GM19397 (cell line): ENCODE data around the gene VMO1.

Experiments used
- ATAC-seq: cut with Tn5 transposase; IDR thresholded peaks from one replicate; pipeline ENCODE4 v1.9.1; 2021; ENCODE audit warnings: mild to moderate bottlenecking, moderate library complexity; ENCODE audit not compliant: unreplicated experiment

VMO1 gene

GRCh38 chr17:4800462-4801196, 14.5 kb upstream of the VMO1 start:
- no peak for ATAC-seq

- ATAC-seq = no peak
These were observed 10.4 kb upstream of the VMO1 start for GRCh38 chr17:4796552-4796920.

DNA sequence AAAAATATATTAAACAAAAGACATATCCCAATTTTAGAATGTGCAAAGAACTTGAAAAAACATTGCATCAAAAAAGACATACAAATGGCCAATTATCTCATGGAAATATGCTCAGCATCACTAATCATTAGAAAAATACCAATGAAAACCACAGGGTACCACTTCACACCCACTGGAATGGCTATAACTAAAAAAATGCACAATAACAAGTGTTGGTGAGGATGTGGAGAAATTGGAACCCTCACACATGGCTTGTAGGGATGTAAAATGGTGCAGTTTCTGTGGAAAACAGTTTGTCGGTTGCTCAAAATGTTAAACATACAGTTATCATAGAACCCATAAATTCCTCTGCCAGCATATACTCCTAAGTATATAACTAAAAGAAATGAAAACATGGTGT, 9.0 kb upstream of the VMO1 start:
- ATAC-seq = no peak

DNA sequence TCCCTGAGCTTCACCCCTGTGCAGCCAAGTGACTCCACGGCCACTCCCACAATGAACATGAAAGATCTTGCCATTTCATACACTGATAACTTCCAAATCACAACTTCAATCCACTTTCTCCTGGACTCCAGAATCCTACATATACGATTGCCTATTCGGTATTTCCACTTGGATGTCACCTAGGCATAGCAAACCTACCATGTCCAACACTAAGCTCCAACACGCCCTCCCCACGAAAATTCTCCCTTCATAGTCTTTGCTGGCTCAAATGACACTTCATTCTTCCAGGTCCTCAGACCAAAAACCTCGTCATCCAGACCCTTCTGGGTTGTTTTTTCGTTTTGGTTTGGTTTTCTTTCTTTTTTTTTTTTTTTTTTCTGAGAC, 4.5 kb upstream of the VMO1 start:
- no peak for ATAC-seq

GRCh38 chr17:4789951-4790704, 4.0 kb upstream of the VMO1 start:
- ATAC-seq = peak; percentile 94

DNA sequence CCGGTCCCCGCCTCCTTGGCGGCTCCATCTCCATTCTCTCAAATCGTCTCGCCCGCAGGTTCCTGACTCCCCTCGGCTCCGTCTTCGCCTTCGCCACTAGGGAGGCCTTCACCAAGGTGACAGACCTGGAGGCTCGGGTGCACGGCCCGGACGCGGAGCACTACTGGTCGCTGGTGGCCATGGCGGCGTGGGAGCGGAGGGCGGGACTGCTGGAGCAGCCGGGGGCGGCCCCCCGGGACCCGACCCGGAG, 3.5 kb upstream of the VMO1 start:
- no peak for ATAC-seq

- ATAC-seq = no peak
These were observed 2.9 kb upstream of the VMO1 start, which contains the start of gene GLTPD2 for GRCh38 chr17:4788807-4789700. Gene GLTPD2, plus strand, starts transcription at chr17:4788964. Its CDS starts 48 bp downstream, at chr17:4789012.

DNA sequence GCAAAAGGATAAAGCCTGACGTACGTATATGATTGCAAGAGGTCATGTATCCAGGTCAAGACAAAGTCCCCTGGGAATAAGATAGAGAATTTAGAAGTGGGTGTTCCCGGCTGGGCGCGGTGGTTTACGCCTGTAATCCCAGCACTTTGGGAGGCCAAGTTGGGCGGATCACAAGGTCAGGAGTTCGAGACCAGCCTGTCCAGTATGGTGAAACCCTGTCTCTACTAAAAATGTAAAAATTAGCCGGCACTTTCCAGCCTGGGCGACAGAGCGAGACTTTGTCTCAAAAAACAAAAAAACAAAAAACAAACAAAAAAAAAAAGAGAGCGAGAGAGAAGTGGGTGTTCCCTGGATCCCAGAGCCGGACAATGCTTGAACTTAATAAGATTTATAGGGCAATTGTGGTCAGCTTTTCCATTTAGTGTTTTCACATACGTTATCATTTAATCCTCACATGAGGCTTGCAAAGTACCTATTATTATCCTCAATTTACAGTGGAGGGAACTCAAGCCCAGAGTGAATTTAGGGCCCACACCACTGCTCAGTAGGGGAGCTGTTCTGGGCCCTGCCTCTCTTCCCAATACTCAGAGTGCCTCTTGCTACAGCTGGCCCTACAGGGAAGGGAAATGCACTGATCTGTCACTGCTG, 2.1 kb upstream of the VMO1 start:
- ATAC-seq = no peak

- ATAC-seq = no peak
These were observed 352 bp upstream of the VMO1 start for GRCh38 chr17:4786516-4786915.

DNA sequence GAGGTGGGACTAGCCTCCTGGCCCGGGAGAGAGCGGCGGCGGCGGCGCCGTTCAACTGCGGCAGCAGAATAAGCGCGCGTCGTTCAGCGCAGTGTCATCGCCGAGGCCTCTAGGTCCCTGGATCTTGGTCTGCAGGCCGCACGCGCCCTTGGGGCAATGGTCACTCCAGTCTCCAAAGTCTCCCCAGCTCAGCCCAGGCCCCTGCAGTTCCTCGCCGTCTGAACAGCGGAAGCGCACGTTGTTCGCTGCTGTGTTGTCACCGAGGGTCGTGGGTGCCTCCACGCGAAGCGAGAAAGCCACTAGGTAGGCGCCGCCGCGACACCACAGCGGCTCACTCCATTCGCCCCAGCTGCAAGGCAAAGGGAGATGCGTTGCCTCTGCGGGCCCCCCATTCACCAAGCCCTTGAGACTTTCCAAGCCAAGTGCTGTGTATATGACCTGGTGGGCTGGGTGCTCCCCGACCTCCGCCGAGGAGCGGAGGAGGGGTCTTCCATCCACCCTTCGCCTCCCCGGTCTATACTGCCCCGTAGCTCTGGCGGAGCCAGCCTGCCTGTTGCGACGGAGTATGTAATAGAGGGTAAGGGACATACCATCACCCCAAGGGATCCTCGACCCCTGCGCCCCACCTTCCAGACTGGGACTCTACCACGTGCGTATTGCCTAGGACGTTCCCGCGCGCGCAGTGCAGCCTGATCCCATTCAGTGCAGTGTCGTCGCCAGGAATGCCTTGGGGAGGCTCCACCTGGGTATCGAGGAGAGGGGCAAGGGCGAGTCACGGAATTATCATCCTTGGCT, 656 bp downstream of the VMO1 start:
- no peak for ATAC-seq

GRCh38 chr17:4782652-4783051, 3.5 kb downstream of the VMO1 start:
- ATAC-seq = no peak

DNA sequence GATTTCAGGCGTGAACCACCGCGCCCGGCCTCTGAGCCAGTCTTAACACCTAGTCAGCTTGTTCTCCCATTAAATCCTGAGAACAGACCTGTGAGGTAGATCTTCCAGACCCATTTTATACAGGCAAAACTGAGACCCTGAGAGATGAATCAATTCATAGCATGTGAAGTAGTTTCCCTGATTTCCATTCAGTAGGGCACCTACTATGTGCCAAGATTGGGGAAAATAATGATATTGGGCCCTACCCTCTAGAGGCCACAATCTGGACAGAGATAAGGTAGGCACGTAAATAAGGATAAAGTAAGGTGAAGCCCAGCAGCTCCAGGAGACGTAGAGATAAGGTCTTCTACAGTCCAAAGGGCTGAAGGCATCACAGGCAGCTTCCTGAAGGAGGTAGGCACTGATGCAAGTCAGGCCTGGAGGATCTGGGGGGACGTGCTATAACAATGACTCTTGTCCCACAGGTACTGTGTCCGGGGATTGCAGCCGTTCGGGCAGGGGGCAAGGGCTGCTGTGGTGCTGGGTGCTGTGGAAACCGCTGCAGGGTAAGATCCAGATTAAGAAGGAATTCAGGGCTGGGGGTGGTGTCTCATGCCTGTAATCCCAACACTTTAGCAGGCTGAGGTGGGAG, 5.7 kb downstream of the VMO1 start:
- no peak for ATAC-seq

- ATAC-seq = no peak
These were observed 8.0 kb downstream of the VMO1 start for GRCh38 chr17:4777969-4778760.

- ATAC-seq = no peak
These were observed 13.9 kb downstream of the VMO1 start for GRCh38 chr17:4772235-4772613.

DNA sequence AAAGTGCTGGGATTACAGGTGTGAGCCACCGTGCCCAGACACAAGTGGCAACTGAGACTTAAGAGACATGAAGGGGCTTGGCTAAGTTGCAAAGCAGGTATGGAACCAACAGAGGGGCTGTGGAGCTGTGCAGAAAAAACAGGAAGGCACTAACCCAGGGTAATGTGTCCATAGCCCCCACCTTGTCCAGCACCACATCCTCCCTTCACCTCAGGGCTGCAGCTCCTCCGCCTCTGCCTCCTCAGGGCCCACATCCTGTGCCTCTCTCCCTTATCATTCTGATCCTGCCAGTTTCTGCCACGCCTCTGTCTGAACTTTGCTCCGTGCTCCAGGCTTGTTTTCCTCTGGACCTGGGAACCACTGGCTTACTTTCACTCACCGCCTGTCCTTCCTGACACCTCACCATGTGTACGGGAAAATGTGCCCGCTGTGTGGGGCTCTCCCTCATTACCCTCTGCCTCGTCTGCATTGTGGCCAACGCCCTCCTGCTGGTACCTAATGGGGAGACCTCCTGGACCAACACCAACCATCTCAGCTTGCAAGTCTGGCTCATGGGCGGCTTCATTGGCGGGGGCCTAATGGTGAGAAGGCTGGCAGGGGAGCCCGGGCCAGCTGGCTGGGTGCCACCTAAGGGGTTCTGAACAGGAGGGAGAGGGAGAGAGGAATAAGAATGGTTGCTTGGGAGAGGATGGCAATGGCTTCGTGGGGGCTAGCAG, 14.5 kb downstream of the VMO1 start, which contains the start of gene TM4SF5:
TSS of gene TM4SF5 (plus strand) at position 368 of the 716 bp plus-strand sequence. CDS start at position 405, 37 bp downstream.
- no peak for ATAC-seq

DNA sequence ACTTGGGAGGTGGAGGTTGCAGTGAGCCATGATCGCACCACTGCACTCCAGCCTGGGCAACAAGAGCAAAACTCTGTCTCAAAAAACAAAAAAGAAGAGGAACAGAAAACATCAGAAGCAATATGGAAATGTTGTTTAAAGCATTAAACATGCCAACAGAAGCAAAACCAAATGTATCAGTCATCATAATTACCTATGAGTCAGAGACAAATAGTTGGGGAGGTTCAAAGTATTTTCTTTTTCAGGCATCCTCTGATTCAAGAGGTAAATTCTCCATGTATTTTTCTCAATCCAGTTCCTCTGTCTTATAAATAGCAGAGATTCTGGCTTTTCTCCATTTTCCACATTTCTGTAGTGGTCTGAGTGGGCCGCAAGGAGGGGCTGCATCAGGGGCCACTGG, 16.5 kb downstream of the VMO1 start:
- no peak for ATAC-seq

DNA sequence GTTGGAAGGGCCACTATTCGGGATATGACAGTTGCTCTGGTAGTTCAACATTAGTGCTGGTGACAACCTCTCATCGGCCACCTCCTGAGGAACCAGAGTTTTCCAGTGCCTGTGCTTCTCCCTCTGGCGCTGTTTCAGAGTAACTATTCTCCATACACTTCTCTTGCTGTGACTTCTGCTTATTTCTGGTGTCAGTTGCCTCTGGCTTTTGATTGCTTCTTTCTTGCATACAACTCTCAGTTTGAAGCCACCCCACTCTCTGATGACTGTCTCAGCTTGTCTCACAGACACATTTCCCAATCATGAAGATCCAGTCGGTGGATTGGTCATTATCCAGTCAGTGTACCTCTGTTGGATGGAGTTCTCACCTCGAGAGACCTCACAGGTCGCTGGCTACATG, 17.9 kb downstream of the VMO1 start:
- no peak for ATAC-seq

GRCh38 chr17:4766723-4767122, 19.4 kb downstream of the VMO1 start:
- no peak for ATAC-seq
